GM06990 (cell line): ENCODE results near the gene TRIP10.

Experiments
- DNase-seq: peaks from one replicate; pipeline ENCODE4 v3.0.0-alpha.2; 2011; ENCODE audit not compliant: insufficient read length; ENCODE audit errors: extremely low read depth
- H3K27me3 ChIP-seq: replicated peaks from 2 replicates; pipeline ENCODE4 v1.6.0; 2011; ENCODE audit warnings: low read length; ENCODE audit not compliant: control insufficient read depth, insufficient read depth
- H3K36me3 ChIP-seq: 2 replicates; pipeline ENCODE4 v1.5.1; 2011; ENCODE audit warnings: low read length; ENCODE audit not compliant: control insufficient read depth, insufficient read depth
- H3K4me3 ChIP-seq: replicated peaks from 2 replicates; pipeline ENCODE4 v1.5.1; 2011; ENCODE audit warnings: low read depth, mild to moderate bottlenecking, control low read depth, low read length
- CTCF ChIP-seq: IDR thresholded peaks from 2 replicates; pipeline ENCODE4 v1.5.1; 2011; ENCODE audit warnings: low read length, control low read depth, mild to moderate bottlenecking, inconsistent platforms; ENCODE audit not compliant: insufficient read depth, poor library complexity, severe bottlenecking

Gene TRIP10

GRCh38 chr19:6700586-6701316 lies 38.7 kb upstream of the TRIP10 start:
- DNase-seq: no peak
- H3K36me3 ChIP-seq: no peaks in the 10 kb centered on the region
- H3K4me3 ChIP-seq: no peak overlapping the region

GRCh38 chr19:6705931-6706632 lies 33.4 kb upstream of the TRIP10 start:
- TF ChIP-seq CTCF: no peak
- DNase-seq: no peak
- Histone ChIP-seq H3K4me3 (no peak overlapping the region), H3K36me3 (no peaks in the 10 kb centered on the region), H3K27me3 (peaks cover 1% of the 10 kb centered on the region)

More at GRCh38 chr19:6700586-6701316, 38.7 kb upstream of the TRIP10 start:
- no peak for TF ChIP-seq CTCF
- no peaks in the 10 kb centered on the region for H3K27me3 ChIP-seq

- Histone ChIP-seq H3K27me3 (peaks cover 1% of the 10 kb centered on the region), H3K4me3 (no peak overlapping the region), H3K36me3 (no peaks in the 10 kb centered on the region)
- no peak for TF ChIP-seq CTCF
- DNase-seq: no peak
These were observed 32.9 kb upstream of the TRIP10 start for GRCh38 chr19:6706633-6706958.

- DNase-seq: no peak
- no peaks in the 10 kb centered on the region for H3K36me3 ChIP-seq
- TF ChIP-seq CTCF: no peak
- H3K27me3 ChIP-seq: peaks cover 1% of the 10 kb centered on the region
- no peak overlapping the region for H3K4me3 ChIP-seq
These were observed 32.3 kb upstream of the TRIP10 start for GRCh38 chr19:6707011-6707657.

- no peak for DNase-seq
- Histone ChIP-seq H3K36me3 (no peaks in the 10 kb centered on the region), H3K27me3 (peaks cover 1% of the 10 kb centered on the region), H3K4me3 (no peak overlapping the region)
- no peak for TF ChIP-seq CTCF
These were observed 31.8 kb upstream of the TRIP10 start for GRCh38 chr19:6707658-6708018.
